ENCODE results near the gene NOP10. TPM values are rescaled to one million over a fixed set of nuclear protein-coding genes. Genes with fewer than 3 reads are reported as not detected.

The NOP10 gene
- total and polyA plus RNA-seq, 2 of the 13 experiments (the other 11 are each of a cell fraction or from before 2014, with no cell fraction given): 239 to 369 TPM

- H3K4me3 ChIP-seq (replicated peaks in 1 of 3; ENCODE audit: insufficient read depth in 1 of 3, low read depth in 2 of 3, low read length in 3 of 3): no peak overlapping the region
- peak overlapping the region; percentile 97; the same call in 1 of the 2 replicates for H3K4me2 ChIP-seq (ENCODE audit: low read depth, low read length)
- no peak overlapping the region for H3K9ac ChIP-seq (ENCODE audit: insufficient read depth, low read depth, low read length)
- no peaks in the 10 kb centered on the region for H3K27me3 ChIP-seq (ENCODE audit: control insufficient read depth in 1 of 2, insufficient read depth in 2 of 2, low read length in 2 of 2)
- H3K27ac ChIP-seq (ENCODE audit: extremely low read length, insufficient read depth, low read length): no peak overlapping the region
- no peak for ATAC-seq
- no peaks in the 10 kb centered on the region for H3K9me3 ChIP-seq (ENCODE audit: low read length)
- intact Hi-C loops (cut with micrococcal nuclease; ENCODE audit: unreplicated experiment) (loop anchor here (5.0 kb wide), 1 partner anchor 123 kb away; no protein-coding TSS in a partner anchor), in situ Hi-C loops (cut with HindIII; ENCODE audit: extremely low pct_ligation_motif_present, low pct_unique_long_range_greater_than_20kb) (loop anchor here (10.0 to 25.0 kb wide), 2 partner anchors 70 to 303 kb away; partner anchors contain the start of gene GOLGA8A)
- no TSS peak for BruUV-seq (replicated peaks)
- H3K79me2 ChIP-seq (ENCODE audit: insufficient read depth, low read length): peaks cover 2% of the 10 kb centered on the region
- no peak overlapping the region for H2AFZ ChIP-seq (ENCODE audit: low read length)
- peaks cover 1 to 3% of the 10 kb centered on the region in 2 experiments; a peak in 2 of 5 replicates for H3K36me3 ChIP-seq (replicated peaks in 1 of 2; ENCODE audit: control insufficient read depth in 1 of 2, insufficient read depth in 2 of 2, low read length in 2 of 2)
- CTCF ChIA-PET (ENCODE audit: low intra/inter-chr PET ratio, low total read pairs): no interaction called here
- POLR2A ChIA-PET: interaction anchor here (1.2 to 3.1 kb wide), 4 partner anchors 22 to 223 kb away, joined by 3 to 28 read pairs (median 6); partner anchors contain the start of genes NOP10, NUTM1 and SLC12A6
- DNase-seq (ENCODE audit: low spot score): no peak
- no peaks in the 10 kb centered on the region for H4K20me1 ChIP-seq (ENCODE audit: insufficient read depth, low read length)
- H3K4me1 ChIP-seq (ENCODE audit: insufficient read depth, low read length): peaks cover 21% of the 10 kb centered on the region
- no peak for FAIRE-seq
- 96% methylated on average over 16 of the region's 16 CpGs for WGBS (ENCODE audit: low lambda C conversion rate)
- TF ChIP-seq ZHX1 (CRISPR knock-in tag; IDR thresholded peaks at IDR 0.05; ENCODE audit: low read depth): no peak
- no peak for TF ChIP-seq THAP11 (CRISPR knock-in tag; IDR thresholded peaks at IDR 0.05)
- TF ChIP-seq ARID5B (CRISPR knock-in tag; IDR thresholded peaks at IDR 0.05): no peak
- TF ChIP-seq ZNF180 (CRISPR knock-in tag; IDR thresholded peaks at IDR 0.05; ENCODE audit: borderline replicate concordance, low read depth): no peak
- TF ChIP-seq MAX (IDR thresholded peaks at IDR 0.05): no peak
- no peak for TF ChIP-seq SAP130 (CRISPR knock-in tag; IDR thresholded peaks at IDR 0.05; ENCODE audit: low read depth)
- no peak for TF ChIP-seq ZNF333 (CRISPR knock-in tag; IDR thresholded peaks at IDR 0.05; ENCODE audit: borderline replicate concordance)
- TF ChIP-seq ZBTB37 (CRISPR knock-in tag; IDR thresholded peaks at IDR 0.05): no peak
- TF ChIP-seq ZBTB4 (CRISPR knock-in tag; IDR thresholded peaks at IDR 0.05; ENCODE audit: borderline replicate concordance): no peak
- TF ChIP-seq ZNF317 (CRISPR knock-in tag; IDR thresholded peaks at IDR 0.05): no peak
- TF ChIP-seq ZFX (CRISPR knock-in tag; IDR thresholded peaks at IDR 0.05; ENCODE audit: low read depth): no peak
Observed at GRCh38 chr15:34365091-34365825, 22.3 kb upstream of the NOP10 start.
